Measurements from ENCODE around the gene CAMKMT.
"Not testable (repeated sequence)": the region's sequence is repeated elsewhere in the genome, so short reads cannot be mapped to it uniquely, and the experiment has no call there.

CAMKMT gene

DNA sequence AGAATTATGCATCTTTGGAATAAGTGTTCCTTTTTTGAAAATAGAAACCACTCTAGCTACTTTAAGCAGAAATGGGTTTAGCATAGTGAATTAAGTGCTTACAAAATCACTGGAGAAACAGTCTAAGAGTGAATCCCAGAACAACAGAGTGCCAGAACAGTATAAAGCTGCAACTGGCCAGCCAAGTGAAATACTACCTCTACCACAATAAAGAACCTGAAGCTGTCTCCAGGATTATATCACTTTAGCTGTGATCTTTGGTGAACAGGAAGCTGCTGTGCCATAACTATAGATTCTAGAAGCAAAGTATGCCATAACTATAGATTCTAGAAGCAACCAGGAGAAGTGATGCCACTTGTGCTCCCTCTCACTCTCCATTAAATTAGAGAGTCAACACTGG lies 7.6 kb downstream of the CAMKMT start:
- peaks cover 34 to 39% of the 10 kb centered on the region in 2 experiments for H3K4me1 ChIP-seq (ENCODE audit: control insufficient read depth in 1 of 2, insufficient read depth in 1 of 2, low read depth in 1 of 2, low read length in 1 of 2)
- H3K36me3 ChIP-seq: peaks cover 4% of the 10 kb centered on the region

DNA sequence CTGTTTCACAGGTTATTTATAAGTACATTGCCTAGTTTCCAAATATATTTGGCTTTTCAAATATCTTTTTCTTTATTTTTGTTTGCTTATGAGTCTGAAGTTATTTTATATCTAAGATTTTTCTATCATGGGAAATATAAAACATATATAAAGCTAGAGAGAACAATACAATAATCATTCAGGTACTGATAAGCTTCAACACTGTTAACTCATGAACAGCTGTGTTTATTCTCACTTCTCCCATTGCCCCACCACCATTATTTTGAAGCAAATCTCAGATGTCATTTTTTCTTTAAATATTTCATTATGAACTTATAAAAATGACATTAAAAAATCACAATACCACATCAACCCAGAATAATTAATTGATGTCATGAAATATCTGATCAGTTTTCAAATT lies 9.7 kb downstream of the CAMKMT start:
- Histone ChIP-seq H3K4me3 (ENCODE audit: low read depth in 1 of 2, low read length in 1 of 2) (no peak overlapping the region), H3K4me1 (ENCODE audit: control insufficient read depth in 1 of 2, insufficient read depth in 1 of 2, low read depth in 1 of 2, low read length in 1 of 2) (peaks cover 34 to 39% of the 10 kb centered on the region in 2 experiments), H3K27ac (peak overlapping the region; percentile 54), H3K9me3 (no peaks in the 10 kb centered on the region), H3K27me3 (no peaks in the 10 kb centered on the region), H3K36me3 (no peaks in the 10 kb centered on the region)
- no peak for TF ChIP-seq CTCF (IDR thresholded peaks at IDR 0.05)

More for the DNA sequence above, 7.6 kb downstream of the CAMKMT start:
- Histone ChIP-seq H3K27ac (no peak overlapping the region), H3K27me3 (no peaks in the 10 kb centered on the region), H3K4me3 (ENCODE audit: low read depth in 1 of 2, low read length in 1 of 2) (no peak overlapping the region), H3K9me3 (no peaks in the 10 kb centered on the region)
- TF ChIP-seq CTCF (IDR thresholded peaks at IDR 0.05): no peak

GRCh38 chr2:44372246-44372645 lies 10.5 kb downstream of the CAMKMT start:
- no peaks in the 10 kb centered on the region for H3K36me3 ChIP-seq
- H3K4me3 ChIP-seq (ENCODE audit: low read depth in 1 of 2, low read length in 1 of 2): no peak overlapping the region
- H3K4me1 ChIP-seq (ENCODE audit: control insufficient read depth in 1 of 2, insufficient read depth in 1 of 2, low read depth in 1 of 2, low read length in 1 of 2): peaks cover 34 to 39% of the 10 kb centered on the region in 2 experiments
- H3K9me3 ChIP-seq: no peaks in the 10 kb centered on the region
- TF ChIP-seq CTCF (IDR thresholded peaks at IDR 0.05): no peak
- no peaks in the 10 kb centered on the region for H3K27me3 ChIP-seq
- H3K27ac ChIP-seq: peak overlapping the region; percentile 54

DNA sequence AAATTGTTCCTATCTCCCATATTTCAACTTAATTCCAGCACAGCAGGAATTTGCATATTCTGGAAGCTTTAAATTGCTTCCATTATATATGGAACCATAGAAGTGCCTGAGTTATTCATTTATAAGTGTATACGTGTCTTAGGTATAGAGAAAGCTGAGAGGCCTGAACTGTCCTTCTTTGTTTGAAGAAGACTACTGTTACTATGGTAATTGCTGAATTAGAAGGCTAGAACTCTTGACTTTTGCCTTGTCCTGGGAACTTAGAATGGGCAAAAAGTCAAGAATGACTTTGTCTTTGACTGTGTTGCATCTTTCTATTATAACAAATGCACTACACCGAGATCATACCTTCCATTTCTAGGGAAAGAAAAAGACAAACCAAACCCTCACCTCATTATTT lies 15.7 kb downstream of the CAMKMT start:
- H3K4me1 ChIP-seq (ENCODE audit: control insufficient read depth in 1 of 2, insufficient read depth in 1 of 2, low read depth in 1 of 2, low read length in 1 of 2): peaks cover 4 to 5% of the 10 kb centered on the region in 2 experiments
- H3K27me3 ChIP-seq: no peaks in the 10 kb centered on the region
- no peaks in the 10 kb centered on the region for H3K36me3 ChIP-seq
- H3K27ac ChIP-seq: no peak overlapping the region
- no peaks in the 10 kb centered on the region for H3K9me3 ChIP-seq
- no peak overlapping the region for H3K4me3 ChIP-seq (ENCODE audit: low read depth in 1 of 2, low read length in 1 of 2)
- TF ChIP-seq CTCF (IDR thresholded peaks at IDR 0.05): no peak

- not testable (repeated sequence) for H3K9me3 ChIP-seq; H3K27me3 ChIP-seq; H3K36me3 ChIP-seq; H3K4me1 ChIP-seq (ENCODE audit: control insufficient read depth in 1 of 2, insufficient read depth in 1 of 2, low read depth in 1 of 2, low read length in 1 of 2); H3K4me3 ChIP-seq (ENCODE audit: low read depth in 1 of 2, low read length in 1 of 2); H3K27ac ChIP-seq
These were observed 23.5 kb downstream of the CAMKMT start for GRCh38 chr2:44385226-44385625.

GRCh38 chr2:44388877-44389276 lies 27.1 kb downstream of the CAMKMT start:
- H3K36me3 ChIP-seq: no peaks in the 10 kb centered on the region
- H3K4me1 ChIP-seq (ENCODE audit: control insufficient read depth in 1 of 2, insufficient read depth in 1 of 2, low read depth in 1 of 2, low read length in 1 of 2): no peaks in the 10 kb centered on the region
- no peak overlapping the region for H3K27ac ChIP-seq
- no peak for TF ChIP-seq CTCF (IDR thresholded peaks at IDR 0.05)
- no peak overlapping the region for H3K4me3 ChIP-seq (ENCODE audit: low read depth in 1 of 2, low read length in 1 of 2)
- H3K27me3 ChIP-seq: no peaks in the 10 kb centered on the region
- no peaks in the 10 kb centered on the region for H3K9me3 ChIP-seq
